ENCODE data around the gene WDR82. TPM values are rescaled to one million over a fixed set of nuclear protein-coding genes. Genes with fewer than 3 reads are reported as not detected.
A peak's percentile ranks its signal among the peaks of the same experiment; 100 is the strongest.

Gene WDR82, protein sequence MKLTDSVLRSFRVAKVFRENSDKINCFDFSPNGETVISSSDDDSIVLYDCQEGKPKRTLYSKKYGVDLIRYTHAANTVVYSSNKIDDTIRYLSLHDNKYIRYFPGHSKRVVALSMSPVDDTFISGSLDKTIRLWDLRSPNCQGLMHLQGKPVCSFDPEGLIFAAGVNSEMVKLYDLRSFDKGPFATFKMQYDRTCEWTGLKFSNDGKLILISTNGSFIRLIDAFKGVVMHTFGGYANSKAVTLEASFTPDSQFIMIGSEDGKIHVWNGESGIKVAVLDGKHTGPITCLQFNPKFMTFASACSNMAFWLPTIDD
- total RNA-seq: 61.7 TPM

GRCh38 chr3:52278510-52279069, at the start of gene WDR82:
Gene WDR82 (minus strand): TSS chr3:52278649. CDS start chr3:52278361, 288 bp downstream.
- DNase-seq: peak; percentile 94

DNA sequence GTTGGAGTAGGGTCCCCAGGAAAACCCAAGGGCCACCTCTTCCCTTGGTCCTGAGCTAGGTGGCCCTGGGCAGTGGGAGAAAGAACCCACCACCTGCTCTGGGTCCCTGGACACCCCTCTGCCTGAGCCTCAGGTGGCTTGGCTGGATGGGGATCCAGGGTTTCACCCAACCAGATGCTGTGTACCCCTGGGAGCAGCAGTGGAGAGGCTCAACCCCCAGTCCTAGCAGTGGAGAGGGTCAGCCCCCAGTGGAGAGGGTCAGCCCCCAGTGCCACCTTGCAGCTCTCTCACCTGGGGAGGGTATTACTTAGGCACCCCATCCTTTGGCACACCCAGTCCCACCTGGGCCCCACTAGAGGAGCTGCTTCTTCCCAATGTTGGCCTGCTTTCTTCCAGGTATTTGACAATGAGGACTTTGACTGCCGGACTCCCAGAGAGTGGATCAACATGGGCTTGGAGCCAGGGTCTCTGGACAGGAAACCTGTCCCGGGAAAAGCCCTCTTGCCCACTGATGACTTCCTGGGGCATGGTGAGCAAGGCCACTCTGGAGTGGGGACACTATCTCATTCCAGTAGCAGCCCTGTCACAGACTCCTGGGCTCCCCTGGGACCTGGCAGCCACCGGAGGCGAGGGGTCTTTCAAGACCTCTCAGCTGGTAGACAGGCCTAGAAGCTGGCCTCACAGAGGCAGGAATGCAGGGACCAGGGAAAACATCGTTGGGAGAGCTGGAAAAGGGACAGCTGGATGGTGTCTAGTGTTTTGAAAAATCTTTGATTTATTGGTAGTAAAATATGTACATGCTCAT, 49.2 kb upstream of the WDR82 start:
- no peak for DNase-seq

GRCh38 chr3:52326976-52327375, 48.5 kb upstream of the WDR82 start:
- no peak for DNase-seq

DNA sequence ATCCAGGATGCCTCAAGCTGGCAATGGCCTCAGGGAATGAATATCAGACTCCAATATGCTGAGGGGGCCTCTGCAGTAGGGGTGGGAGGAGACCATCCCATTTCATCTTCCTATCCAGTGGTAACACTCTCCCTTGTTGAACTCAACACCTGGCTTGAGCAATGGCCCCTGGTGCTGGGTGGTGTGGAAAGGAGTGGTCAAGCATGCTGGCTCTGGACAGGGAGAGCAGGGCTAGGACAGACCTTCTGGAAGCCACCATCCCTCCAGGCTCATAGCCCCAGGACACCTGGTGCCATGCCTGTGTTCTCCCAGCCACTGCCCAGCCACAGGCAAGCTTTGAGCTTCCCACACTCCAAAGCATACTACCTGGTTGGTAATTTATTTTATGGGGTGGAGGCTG, 47.2 kb upstream of the WDR82 start:
- no peak for DNase-seq

DNA sequence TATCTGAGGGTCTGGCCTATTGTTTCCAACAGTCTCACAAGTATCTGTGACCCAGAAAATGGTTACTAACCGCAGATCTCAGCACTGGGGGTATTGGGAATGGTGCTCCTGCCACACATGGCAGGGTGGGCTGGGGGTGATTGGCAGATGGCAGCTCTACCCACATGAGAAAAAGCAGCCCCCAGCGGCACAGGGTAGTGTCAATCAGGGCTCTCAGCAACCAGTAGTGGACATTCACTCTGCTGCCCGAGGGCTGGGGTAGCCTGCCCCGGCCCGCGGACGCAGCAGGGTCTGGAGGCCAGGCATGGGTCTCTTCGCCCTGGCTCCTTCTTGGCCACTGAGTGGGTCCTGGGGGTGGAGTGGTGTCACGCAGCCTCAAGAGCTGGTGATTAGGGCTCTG, 46.2 kb upstream of the WDR82 start:
- no peak for DNase-seq

- no peak for DNase-seq
Measured at GRCh38 chr3:52323526-52324295, 45.3 kb upstream of the WDR82 start.

GRCh38 chr3:52322466-52322865, 44.0 kb upstream of the WDR82 start:
- no peak for DNase-seq

DNA sequence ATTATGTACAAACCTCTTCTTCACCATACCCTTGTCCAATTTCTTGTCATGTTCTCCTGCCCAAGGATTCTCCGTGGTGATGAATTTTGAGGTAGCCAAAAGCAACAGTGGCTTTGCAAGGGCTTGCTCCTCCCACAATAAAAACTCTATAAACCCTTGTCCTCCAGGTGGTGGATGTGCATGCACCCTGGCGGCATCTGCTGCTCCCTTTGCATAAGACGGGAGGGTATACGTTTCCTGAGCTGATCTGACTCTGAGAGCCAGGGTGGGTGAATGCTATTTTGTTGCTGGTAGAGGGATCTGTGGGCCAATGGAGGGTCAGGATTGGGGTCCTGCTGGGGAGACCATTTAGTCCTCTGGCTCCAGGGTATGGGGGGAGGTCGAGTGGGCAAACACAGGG, 43.0 kb upstream of the WDR82 start:
- no peak for DNase-seq

- DNase-seq: no peak
Measured at GRCh38 chr3:52319921-52320595, 41.6 kb upstream of the WDR82 start.

DNA sequence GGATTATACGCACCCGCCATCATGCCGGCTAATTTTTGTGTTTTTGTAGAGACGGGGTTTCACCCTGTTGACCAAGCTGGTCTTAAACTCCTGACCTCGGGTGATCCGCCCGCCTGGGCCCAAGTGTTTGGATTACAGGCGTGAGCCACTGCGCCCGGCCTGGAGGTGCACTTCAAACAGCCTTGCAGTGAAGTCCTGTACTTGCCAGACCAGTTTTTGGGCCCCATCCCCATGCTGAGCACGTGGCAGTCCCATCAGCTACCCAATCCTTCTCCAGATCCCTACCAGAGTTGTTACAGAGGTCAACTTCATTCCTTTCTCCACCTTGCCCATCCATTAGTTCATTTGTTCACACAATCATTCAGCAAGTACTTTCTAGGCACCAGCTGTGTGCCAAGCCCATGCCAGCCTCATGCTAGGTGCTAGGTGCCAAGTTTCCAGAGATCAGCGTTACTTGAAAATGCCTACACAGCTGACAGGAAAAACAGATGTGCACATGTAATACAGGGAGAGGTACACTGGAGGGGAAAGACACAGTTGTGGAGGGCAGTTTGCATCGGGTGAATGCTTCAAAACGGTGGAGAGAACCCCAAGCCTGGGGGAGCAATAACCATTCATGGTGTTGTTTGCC, 39.9 kb upstream of the WDR82 start:
- no peak for DNase-seq

DNA sequence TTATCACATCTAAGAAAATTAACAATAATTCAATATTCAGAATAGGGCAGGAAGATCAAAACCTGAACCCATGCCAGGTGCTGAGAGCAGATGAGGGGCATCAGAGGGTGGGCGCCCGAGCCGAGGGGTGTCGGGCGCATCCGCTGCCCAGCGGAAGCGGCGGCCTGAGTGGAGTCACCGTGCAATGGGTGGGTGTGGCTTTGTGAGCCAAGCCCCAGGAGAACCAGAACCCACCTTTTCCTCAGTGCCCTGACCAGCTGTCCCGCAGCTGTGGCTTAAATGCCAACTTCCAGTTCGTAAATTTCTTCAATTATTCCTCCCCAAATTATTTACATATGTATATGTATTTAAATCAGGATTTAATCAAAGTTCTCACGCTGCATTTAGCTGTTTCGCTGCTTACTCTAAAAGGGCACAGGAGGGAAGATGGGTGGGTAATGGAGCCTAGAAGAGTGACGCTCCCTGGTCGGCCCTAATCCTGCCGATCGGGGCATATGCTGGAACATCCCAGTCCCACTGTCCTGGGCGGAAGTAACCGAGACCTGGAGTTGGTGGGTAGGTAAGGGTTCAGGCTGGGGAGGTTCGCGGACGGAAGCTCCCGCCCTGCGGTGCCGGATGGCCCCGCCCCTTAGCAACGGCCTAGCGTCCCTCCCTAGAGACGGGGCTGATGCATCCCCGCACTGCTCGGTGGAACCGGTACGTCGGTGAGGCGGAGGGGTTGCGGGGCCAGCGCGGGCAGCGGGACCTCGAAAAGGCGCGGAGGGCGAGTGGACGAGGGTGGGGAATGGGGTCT, 39.0 kb upstream of the WDR82 start:
- DNase-seq: no peak

GRCh38 chr3:52315977-52316764, 37.7 kb upstream of the WDR82 start, which contains the start of gene DNAH1:
Gene DNAH1 (plus strand): TSS chr3:52316319. CDS start chr3:52322443, 6,124 bp downstream.
- no peak for DNase-seq

DNA sequence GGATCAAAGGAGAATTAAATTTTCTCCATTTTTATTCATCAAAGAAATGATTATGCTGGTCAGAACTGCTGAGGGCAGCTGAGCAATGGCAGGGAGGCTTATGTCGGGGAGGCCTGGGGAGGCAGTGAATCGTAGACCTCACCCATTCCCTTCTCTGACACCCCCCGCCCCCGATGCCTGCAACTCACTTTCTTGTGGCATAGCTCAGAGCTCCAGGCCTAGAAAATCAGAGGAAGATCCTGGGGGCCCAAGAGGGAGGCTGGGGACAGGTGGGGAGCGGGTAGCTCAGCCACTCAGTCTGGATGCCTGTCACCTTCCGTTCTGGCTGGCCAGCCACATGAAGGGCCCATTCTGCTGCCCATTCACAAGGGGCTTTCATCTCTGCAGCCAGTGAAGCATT, 36.6 kb upstream of the WDR82 start:
- no peak for DNase-seq

- no peak for DNase-seq
Measured at GRCh38 chr3:52314489-52314888, 36.0 kb upstream of the WDR82 start.

DNA sequence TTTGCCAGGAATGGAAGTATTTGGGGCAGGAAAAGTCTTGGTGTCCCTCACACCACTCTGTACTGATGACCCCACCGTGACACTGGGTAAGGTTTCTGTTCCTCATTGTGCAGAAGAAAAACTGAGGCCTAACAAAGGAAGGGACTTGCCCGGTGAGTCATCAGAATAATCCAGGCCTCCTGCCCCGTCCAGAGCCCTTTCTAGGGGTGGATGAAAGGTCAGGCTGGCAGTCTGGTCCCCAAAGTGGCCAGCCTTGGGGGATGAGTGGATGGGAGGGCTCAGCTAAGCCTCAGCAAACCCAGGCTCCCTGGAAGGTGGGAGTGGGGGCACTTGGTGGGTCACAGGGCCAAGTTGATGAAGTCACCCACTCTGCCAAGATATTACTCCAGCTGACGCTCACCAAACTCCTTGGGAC, 35.3 kb upstream of the WDR82 start:
- DNase-seq: no peak

DNA sequence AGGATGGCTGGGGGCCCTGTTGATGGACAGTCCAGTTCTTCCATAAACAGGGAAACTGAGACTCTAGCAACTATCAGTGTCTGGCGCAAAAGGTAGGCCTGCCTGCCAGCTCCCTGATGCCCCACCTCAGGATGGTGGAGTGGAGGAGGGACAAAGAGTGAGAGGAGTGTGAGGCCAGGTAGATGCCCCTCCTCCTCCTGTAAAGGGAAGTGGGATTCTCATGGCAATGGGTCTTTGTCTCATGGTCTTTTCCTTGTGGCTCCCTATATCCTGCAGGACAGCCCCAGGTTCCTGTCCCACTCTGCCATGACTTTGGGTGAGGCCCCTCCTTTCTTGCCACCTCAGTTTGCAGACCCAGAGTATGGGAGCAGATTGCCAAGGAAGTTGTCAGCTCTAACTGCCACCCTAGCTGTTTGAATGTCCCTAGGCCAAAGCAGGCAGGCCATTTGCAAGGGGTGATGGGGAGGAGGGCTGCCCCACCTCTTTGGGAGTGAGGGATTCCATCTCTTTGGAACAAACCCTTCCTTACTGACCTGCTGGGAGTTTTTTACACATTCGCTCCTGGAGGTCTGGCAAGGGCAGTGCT, 34.8 kb upstream of the WDR82 start:
- DNase-seq: no peak

- DNase-seq: no peak
Measured at GRCh38 chr3:52311576-52312119, 33.2 kb upstream of the WDR82 start.

- DNase-seq: no peak
Measured at GRCh38 chr3:52310861-52311575, 32.6 kb upstream of the WDR82 start.
